Keratinocyte (primary cell): ENCODE measurements around the gene LRBA. TPM values are rescaled to one million over a fixed set of nuclear protein-coding genes. Genes with fewer than 3 reads are reported as not detected.

Experiments
- DNase-seq: peaks from one replicate; pipeline ENCODE4 v3.0.0-alpha.2; 2011; ENCODE audit warnings: low read depth, missing footprints, low spot score
- FAIRE-seq: peaks from 2 replicates; lab custom pipeline; 2011; peaks lifted over from hg19 to GRCh38; lab: Jason Lieb, UNC
- H2AFZ ChIP-seq: 2 replicates; pipeline ENCODE4 v1.6.0; 2012; ENCODE audit warnings: low read length, control low read depth, inconsistent platforms; ENCODE audit not compliant: control insufficient read depth
- H3K27ac ChIP-seq: 2 replicates; pipeline ENCODE4 v1.5.1; 2011; ENCODE audit warnings: low read length; ENCODE audit not compliant: control insufficient read depth, insufficient read depth
- H3K27me3 ChIP-seq: 3 replicates; pipeline ENCODE4 v1.6.0; 2011; ENCODE audit warnings: low read length; ENCODE audit not compliant: control insufficient read depth, insufficient read depth; ENCODE audit errors: extremely low read depth
- H3K36me3 ChIP-seq, 2 experiments: 2 replicates in 1 of 2; 3 replicates in 1 of 2; pipeline ENCODE4 v1.5.1; 2011; ENCODE audit warnings: low read length in 2 of 2, mild to moderate bottlenecking in 1 of 2; ENCODE audit not compliant: control insufficient read depth in 2 of 2, insufficient read depth in 2 of 2; ENCODE audit errors: extremely low read depth in 1 of 2
- H3K4me1 ChIP-seq: 3 replicates; pipeline ENCODE4 v1.5.1; 2011; ENCODE audit warnings: low read length; ENCODE audit not compliant: control insufficient read depth, insufficient read depth; ENCODE audit errors: extremely low read depth
- H3K4me2 ChIP-seq: 3 replicates; pipeline ENCODE4 v1.6.0; 2011; ENCODE audit warnings: low read depth, low read length; ENCODE audit not compliant: control insufficient read depth, insufficient read depth; ENCODE audit errors: extremely low read depth
- H3K4me3 ChIP-seq, 3 experiments: fragments of 200-600 bp in 1 of 3; sonication (generic) in 1 of 3; 2 replicates in 2 of 3; 3 replicates in 1 of 3; pipeline ENCODE4 v1.5.1; 2011 to 2016; ENCODE audit warnings: low read length in 3 of 3, mild to moderate bottlenecking in 3 of 3, control low read depth in 2 of 3, inconsistent platforms in 1 of 3, low read depth in 1 of 3, mixed read lengths in 1 of 3, mixed run types in 1 of 3, moderate library complexity in 1 of 3; ENCODE audit not compliant: control insufficient read depth in 2 of 3, insufficient read depth in 2 of 3; ENCODE audit errors: extremely low read depth in 1 of 3
- H3K79me2 ChIP-seq: 2 replicates; pipeline ENCODE4 v1.6.0; 2012; ENCODE audit warnings: low read length; ENCODE audit not compliant: control insufficient read depth, insufficient read depth
- H3K9ac ChIP-seq: 3 replicates; pipeline ENCODE4 v1.6.0; 2011; ENCODE audit warnings: low read length; ENCODE audit not compliant: control insufficient read depth, insufficient read depth; ENCODE audit errors: extremely low read depth
- H3K9me1 ChIP-seq: 3 replicates; pipeline ENCODE4 v1.6.0; 2011; ENCODE audit warnings: low read length; ENCODE audit not compliant: control insufficient read depth, insufficient read depth; ENCODE audit errors: extremely low read depth
- H3K9me3 ChIP-seq: 2 replicates; pipeline ENCODE4 v1.5.1; 2012; ENCODE audit warnings: low read depth, low read length; ENCODE audit not compliant: control insufficient read depth
- H4K20me1 ChIP-seq: 3 replicates; pipeline ENCODE4 v1.6.0; 2011; ENCODE audit warnings: low read length; ENCODE audit not compliant: control insufficient read depth, insufficient read depth; ENCODE audit errors: extremely low read depth
- CTCF ChIP-seq, 3 experiments: IDR thresholded peaks in 1 of 3; conservative IDR thresholded peaks in 1 of 3; optimal IDR thresholded peaks in 1 of 3; 2 replicates in 2 of 3; 3 replicates in 1 of 3; pipeline versions ENCODE3 to v1.5.1; 2011; ENCODE audit warnings: low read length in 3 of 3, mild to moderate bottlenecking in 3 of 3, moderate library complexity in 2 of 3, control low read depth in 1 of 3, inconsistent platforms in 1 of 3; ENCODE audit not compliant: insufficient read depth in 2 of 3; ENCODE audit errors: extremely low read depth in 1 of 3
- EZH2 ChIP-seq: IDR thresholded peaks from one replicate; pipeline ENCODE4 v1.6.1; 2012; ENCODE audit warnings: inconsistent platforms, mild to moderate bottlenecking, low read length, moderate library complexity
- dilution Hi-C: fragments of 300-500 bp; cut with MboI; formaldehyde crosslinking; loops from one replicate; pipeline ENCODE4 v1.7.0; 2020; ENCODE audit warnings: low sequenced_read_pairs; ENCODE audit not compliant: extremely low pct_ligation_motif_present
- polyA plus RNA-seq, 5 experiments: library from polyadenylated mRNA; depleted of rRNA in 3 of 5; stranded (reverse) in 3 of 5; stranded (forward) in 1 of 5; unstranded in 1 of 5; fragments of >200 nt; gene quantifications; 1 replicate in 1 of 5; 2 replicates in 3 of 5; 3 replicates in 1 of 5; pipeline versions ENCODE4 v1.2.1 to v1.2.3, GENCODE V29; 2011 to 2012; ENCODE audit warnings: missing spikeins in 2 of 5, low read depth in 1 of 5, low replicate concordance in 1 of 5

LRBA gene
- polyA plus RNA-seq, 1 donor (not counting 4 experiments of a cell fraction or from before 2014, with no cell fraction given) = 35.6 TPM

GRCh38 chr4:150911326-150911725 lies 103.8 kb downstream of the LRBA start:
- Histone ChIP-seq H3K9me3 (no peaks in the 10 kb centered on the region), H3K9me1 (no peaks in the 10 kb centered on the region), H3K4me2 (no peak overlapping the region), H2AFZ (no peak overlapping the region), H3K36me3 (peaks cover 2 to 4% of the 10 kb centered on the region in 2 experiments), H4K20me1 (no peaks in the 10 kb centered on the region), H3K79me2 (no peaks in the 10 kb centered on the region), H3K4me3 (no peak overlapping the region), H3K27ac (no peak overlapping the region), H3K9ac (no peak overlapping the region), H3K4me1 (no peaks in the 10 kb centered on the region), H3K27me3 (no peaks in the 10 kb centered on the region)
- dilution Hi-C loops = no loop called here
- no peak for DNase-seq
- TF ChIP-seq EZH2 (no peak), CTCF (optimal IDR thresholded peaks at IDR 0.05 in 1 of 3, IDR thresholded peaks at IDR 0.05 in 1 of 3, conservative IDR thresholded peaks at IDR 0.05 in 1 of 3; ENCODE audit: extremely low read depth in 1 of 3, insufficient read depth in 2 of 3, low read length in 3 of 3) (no peak)
- FAIRE-seq = no peak

- dilution Hi-C loops = no loop called here
- Histone ChIP-seq H2AFZ (no peak overlapping the region), H3K9me1 (no peaks in the 10 kb centered on the region), H3K27me3 (no peaks in the 10 kb centered on the region), H3K9me3 (no peaks in the 10 kb centered on the region), H3K79me2 (no peaks in the 10 kb centered on the region), H4K20me1 (no peaks in the 10 kb centered on the region), H3K4me1 (no peaks in the 10 kb centered on the region), H3K36me3 (peaks cover 0 to 2% of the 10 kb centered on the region in 2 experiments), H3K9ac (no peak overlapping the region), H3K4me3 (no peak overlapping the region), H3K4me2 (no peak overlapping the region), H3K27ac (no peak overlapping the region)
- TF ChIP-seq CTCF (optimal IDR thresholded peaks at IDR 0.05 in 1 of 3, IDR thresholded peaks at IDR 0.05 in 1 of 3, conservative IDR thresholded peaks at IDR 0.05 in 1 of 3; ENCODE audit: extremely low read depth in 1 of 3, insufficient read depth in 2 of 3, low read length in 3 of 3) (no peak), EZH2 (no peak)
- FAIRE-seq (no peak), DNase-seq (no peak)
Measured at GRCh38 chr4:150909116-150909515, 106.0 kb downstream of the LRBA start.
